Breast epithelium (tissue), 4 donors: Measurements from ENCODE around the gene TNFSF10. TPM values are rescaled to one million over a fixed set of nuclear protein-coding genes. Genes with fewer than 3 reads are reported as not detected.
A peak's percentile ranks its signal among the peaks of the same experiment; 100 is the strongest.

ENCODE experiments used
- DNase-seq, 2 donors: peaks; one replicate each; pipeline ENCODE4 v3.0.0-alpha.2; 2019; ENCODE audit warnings: low spot score in 2 of 2
- H3K27ac ChIP-seq, 2 donors: fragments of 200-600 bp; sonication (generic) in 1 of 2; one replicate each; pipeline ENCODE4 v1.5.1; 2016 to 2019; ENCODE audit warnings: mild to moderate bottlenecking in 1 of 2
- H3K27me3 ChIP-seq, 2 donors: fragments of 200-600 bp; sonication (generic) in 1 of 2; one replicate each; pipeline versions ENCODE4 v1.5.1 to v1.6.0; 2017 to 2019; ENCODE audit warnings: control low read depth in 1 of 2, mild to moderate bottlenecking in 1 of 2
- H3K36me3 ChIP-seq: fragments of 200-600 bp; one replicate; pipeline ENCODE4 v1.5.1; 2019
- H3K4me1 ChIP-seq, 2 donors: fragments of 200-600 bp; sonication (generic); one replicate each; pipeline ENCODE4 v1.5.1; 2016 to 2019; ENCODE audit warnings: control low read depth in 1 of 2
- H3K4me3 ChIP-seq, 3 donors: fragments of 200-600 bp; sonication (generic); 1 replicate in 2 of 3; 2 replicates in 1 of 3; pipeline ENCODE4 v1.5.1; 2016 to 2019; ENCODE audit warnings: mild to moderate bottlenecking in 3 of 3, moderate library complexity in 2 of 3
- H3K9me3 ChIP-seq, 2 donors: fragments of 200-600 bp; sonication (generic) in 1 of 2; one replicate each; pipeline ENCODE4 v1.5.1; 2016 to 2019; ENCODE audit warnings: control low read depth in 1 of 2
- CTCF ChIP-seq, 3 donors: fragments of 450-650 bp; IDR thresholded peaks; one replicate each; pipeline ENCODE4 v1.5.1; 2016 to 2017; ENCODE audit warnings: antibody characterized with exemption in 3 of 3, mild to moderate bottlenecking in 3 of 3, moderate library complexity in 3 of 3
- POLR2A ChIP-seq: fragments of 450-650 bp; IDR thresholded peaks from one replicate; pipeline ENCODE4 v1.6.1; 2016; ENCODE audit warnings: antibody characterized with exemption, mild to moderate bottlenecking, moderate library complexity
- POLR2AphosphoS5 ChIP-seq, 3 donors: sonication (generic); formaldehyde crosslinking; IDR thresholded peaks; one replicate each; pipeline ENCODE4 v1.6.1; 2017; ENCODE audit warnings: antibody characterized with exemption in 3 of 3
- intact Hi-C: fragments of 100-400 bp; cut with DNase I; formaldehyde crosslinking; loops from one replicate; pipeline ENCODE4 v1.15.1; 2023; ENCODE audit warnings: low total_unique reads
- total RNA-seq, 3 donors: library from RNA; depleted of rRNA; stranded (reverse); fragments of >200 nt; gene quantifications; one replicate each; pipeline ENCODE4 v1.1.0, GENCODE V29; 2016

The TNFSF10 gene
- total RNA-seq, 3 donors from 2014 or later, result 37.0 to 294 (median 155) TPM

- Histone ChIP-seq H3K27ac (peak overlapping the region in 1 of 2 donors; percentile 5), H3K4me3 (no peak overlapping the region), H3K27me3 (no peaks in the 10 kb centered on the region), H3K4me1 (peaks cover 0 to 8% of the 10 kb centered on the region in 2 donors), H3K9me3 (no peaks in the 10 kb centered on the region), H3K36me3 (no peaks in the 10 kb centered on the region)
- no peak for DNase-seq
- intact Hi-C loops, result no loop called here
- TF ChIP-seq CTCF (IDR thresholded peaks at IDR 0.05) (no peak), POLR2A (no peak), POLR2AphosphoS5 (IDR thresholded peaks at IDR 0.05) (no peak)
These were observed 27.2 kb upstream of the TNFSF10 start for GRCh38 chr3:172550347-172550943.

- Histone ChIP-seq H3K4me1 (peaks cover 0 to 8% of the 10 kb centered on the region in 2 donors), H3K4me3 (no peak overlapping the region), H3K27me3 (no peaks in the 10 kb centered on the region), H3K9me3 (no peaks in the 10 kb centered on the region), H3K27ac (no peak overlapping the region), H3K36me3 (no peaks in the 10 kb centered on the region)
- TF ChIP-seq CTCF (IDR thresholded peaks at IDR 0.05) (no peak), POLR2A (no peak), POLR2AphosphoS5 (IDR thresholded peaks at IDR 0.05) (no peak)
- no peak for DNase-seq
- intact Hi-C loops, result no loop called here
These were observed 25.9 kb upstream of the TNFSF10 start for GRCh38 chr3:172549144-172549543.

DNA sequence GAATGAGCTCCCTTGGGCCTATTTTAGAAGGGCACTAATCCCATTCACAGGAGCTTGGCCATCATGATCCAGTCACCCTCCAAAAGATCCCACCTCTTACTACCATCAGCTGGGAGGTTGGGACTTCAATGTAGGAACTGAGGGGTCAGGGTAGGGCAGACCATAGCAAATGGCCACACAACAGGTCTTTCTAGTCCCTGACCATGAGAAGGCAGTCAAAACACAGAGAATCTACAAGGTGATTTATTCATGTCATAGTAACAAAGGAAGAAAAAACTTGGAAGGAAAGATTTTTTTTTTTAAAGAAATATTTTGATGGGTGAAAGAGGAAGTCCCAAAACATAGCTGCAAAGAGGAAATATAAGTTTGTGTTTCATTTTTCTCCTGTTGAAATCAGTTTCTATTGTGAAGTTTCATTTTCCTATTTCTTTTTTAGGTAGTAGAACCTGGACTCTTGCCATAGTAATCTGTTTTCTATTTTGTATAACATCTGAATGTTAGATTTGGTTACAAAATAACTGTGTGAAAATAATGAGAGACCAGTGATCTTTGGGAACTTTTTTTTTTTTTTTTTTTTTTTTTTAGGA lies 23.5 kb upstream of the TNFSF10 start:
- H3K36me3 ChIP-seq, result no peaks in the 10 kb centered on the region
- H3K4me1 ChIP-seq, result peaks cover 0 to 8% of the 10 kb centered on the region in 2 donors
- no peak for TF ChIP-seq POLR2AphosphoS5 (IDR thresholded peaks at IDR 0.05)
- TF ChIP-seq POLR2A, result no peak
- no peak for TF ChIP-seq CTCF (IDR thresholded peaks at IDR 0.05)
- intact Hi-C loops, result no loop called here
- H3K4me3 ChIP-seq, result no peak overlapping the region
- H3K9me3 ChIP-seq, result no peaks in the 10 kb centered on the region
- DNase-seq, result no peak
- H3K27ac ChIP-seq, result peak overlapping the region; percentile 84 to 88
- no peaks in the 10 kb centered on the region for H3K27me3 ChIP-seq

DNA sequence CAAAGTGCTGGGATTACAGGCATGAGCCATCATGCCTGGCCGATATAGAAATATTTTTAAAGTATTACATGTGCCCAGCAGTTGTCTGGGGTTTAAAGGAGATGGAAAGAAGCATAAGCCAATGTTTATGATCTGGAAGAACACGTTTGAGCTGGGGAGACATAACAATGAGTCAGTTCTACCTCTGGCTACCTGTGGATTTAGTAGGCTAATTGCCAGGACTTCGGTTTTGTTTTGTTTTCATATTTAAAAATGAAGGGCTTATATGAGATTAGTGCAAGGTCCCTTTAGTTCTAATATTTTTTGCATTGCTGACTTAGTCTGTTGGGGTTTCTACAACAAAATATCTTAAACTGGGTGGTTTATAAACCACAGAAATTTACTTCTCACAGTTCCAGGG lies 22.9 kb upstream of the TNFSF10 start:
- H3K4me1 ChIP-seq, result peaks cover 0 to 8% of the 10 kb centered on the region in 2 donors
- H3K27me3 ChIP-seq, result no peaks in the 10 kb centered on the region
- intact Hi-C loops, result no loop called here
- no peaks in the 10 kb centered on the region for H3K36me3 ChIP-seq
- peak overlapping the region; percentile 84 to 88 for H3K27ac ChIP-seq
- DNase-seq, result no peak
- TF ChIP-seq POLR2A (no peak), CTCF (IDR thresholded peaks at IDR 0.05) (no peak), POLR2AphosphoS5 (IDR thresholded peaks at IDR 0.05) (peak in 1 of 3 donors; percentile 1)
- no peak overlapping the region for H3K4me3 ChIP-seq
- no peaks in the 10 kb centered on the region for H3K9me3 ChIP-seq

- Histone ChIP-seq H3K4me1 (peaks cover 0 to 8% of the 10 kb centered on the region in 2 donors), H3K9me3 (no peaks in the 10 kb centered on the region), H3K4me3 (no peak overlapping the region), H3K36me3 (no peaks in the 10 kb centered on the region), H3K27me3 (no peaks in the 10 kb centered on the region), H3K27ac (peak overlapping the region in 1 of 2 donors; percentile 36)
- TF ChIP-seq CTCF (IDR thresholded peaks at IDR 0.05) (no peak), POLR2AphosphoS5 (IDR thresholded peaks at IDR 0.05) (no peak), POLR2A (no peak)
- no peak for DNase-seq
- intact Hi-C loops, result no loop called here
These were observed 21.2 kb upstream of the TNFSF10 start for GRCh38 chr3:172544404-172544803.
